Esophagus squamous epithelium (tissue), 4 donors: ENCODE results near the gene GPBP1.

Source experiments
- POLR2A ChIP-seq, 4 donors: fragments of 450-650 bp; IDR thresholded peaks; one replicate each; pipeline ENCODE4 v1.6.1; 2017; ENCODE audit warnings: antibody characterized with exemption in 4 of 4, mild to moderate bottlenecking in 4 of 4, moderate library complexity in 3 of 4
- TF ChIP-seq, protein P1 (sequence below), 6 experiments: fragments of 450-650 bp in 4 of 6; fragments of 200-600 bp in 2 of 6; sonication (generic) in 2 of 6; IDR thresholded peaks; one replicate each; pipeline ENCODE4 v1.5.1; 2016 to 2019; ENCODE audit warnings: antibody characterized with exemption in 6 of 6, mild to moderate bottlenecking in 4 of 6, moderate library complexity in 4 of 6

DNA sequence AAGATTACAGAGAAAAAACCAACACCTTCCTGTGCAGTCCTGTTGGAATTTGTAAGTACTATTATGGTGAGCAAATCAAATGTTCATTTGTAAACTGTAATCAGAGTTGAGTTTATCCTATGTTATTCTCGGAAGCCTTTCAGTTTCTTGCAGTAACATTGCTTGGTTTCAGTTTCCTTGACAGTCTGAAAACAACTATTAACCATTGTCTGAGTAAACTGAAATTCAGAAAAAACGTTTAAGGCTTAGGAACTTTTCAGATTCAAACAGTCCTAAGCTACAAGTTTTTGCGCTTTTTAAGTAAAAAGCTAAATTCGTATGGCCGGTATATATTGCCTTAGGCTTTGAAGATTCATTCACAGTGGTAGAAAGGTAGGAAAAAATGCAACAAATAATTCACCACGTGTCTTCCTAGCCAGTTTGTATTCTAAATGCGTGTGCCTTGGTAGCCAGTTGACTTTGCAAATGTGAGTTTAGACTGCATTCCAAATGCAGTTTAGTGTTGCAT, 2.5 kb downstream of the GPBP1 start:
- TF ChIP-seq, protein P1, sequence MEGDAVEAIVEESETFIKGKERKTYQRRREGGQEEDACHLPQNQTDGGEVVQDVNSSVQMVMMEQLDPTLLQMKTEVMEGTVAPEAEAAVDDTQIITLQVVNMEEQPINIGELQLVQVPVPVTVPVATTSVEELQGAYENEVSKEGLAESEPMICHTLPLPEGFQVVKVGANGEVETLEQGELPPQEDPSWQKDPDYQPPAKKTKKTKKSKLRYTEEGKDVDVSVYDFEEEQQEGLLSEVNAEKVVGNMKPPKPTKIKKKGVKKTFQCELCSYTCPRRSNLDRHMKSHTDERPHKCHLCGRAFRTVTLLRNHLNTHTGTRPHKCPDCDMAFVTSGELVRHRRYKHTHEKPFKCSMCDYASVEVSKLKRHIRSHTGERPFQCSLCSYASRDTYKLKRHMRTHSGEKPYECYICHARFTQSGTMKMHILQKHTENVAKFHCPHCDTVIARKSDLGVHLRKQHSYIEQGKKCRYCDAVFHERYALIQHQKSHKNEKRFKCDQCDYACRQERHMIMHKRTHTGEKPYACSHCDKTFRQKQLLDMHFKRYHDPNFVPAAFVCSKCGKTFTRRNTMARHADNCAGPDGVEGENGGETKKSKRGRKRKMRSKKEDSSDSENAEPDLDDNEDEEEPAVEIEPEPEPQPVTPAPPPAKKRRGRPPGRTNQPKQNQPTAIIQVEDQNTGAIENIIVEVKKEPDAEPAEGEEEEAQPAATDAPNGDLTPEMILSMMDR (IDR thresholded peaks at IDR 0.05): no peak
- TF ChIP-seq POLR2A (IDR thresholded peaks at IDR 0.05): no peak
